Stimulated activated naive CD8-positive, alpha-beta T cell treated with anti-CD3 and anti-CD28 coated beads, Interleukin-15, Interleukin-2, amounts not matched to agents 100 ng/mL and 50 ng/mL, for 24 hours (primary cell): ENCODE data around the gene C5orf63.
"Not testable (repeated sequence)": the region's sequence is repeated elsewhere in the genome, so short reads cannot be mapped to it uniquely, and the experiment has no call there.

Source experiments
- H3K27ac Mint-ChIP-seq: one replicate; pipeline ENCODE4 v1.8.0; 2021; ENCODE audit warnings: mild to moderate bottlenecking, mixed read lengths
- H3K27me3 Mint-ChIP-seq: one replicate; pipeline ENCODE4 v1.8.0; 2021; ENCODE audit warnings: mixed read lengths
- H3K36me3 Mint-ChIP-seq: one replicate; pipeline ENCODE4 v1.8.0; 2021; ENCODE audit warnings: low read depth, mixed read lengths
- H3K4me1 Mint-ChIP-seq: one replicate; pipeline ENCODE4 v1.8.0; 2021; ENCODE audit warnings: low read depth, mixed read lengths
- H3K4me3 Mint-ChIP-seq: one replicate; pipeline ENCODE4 v1.8.0; 2021; ENCODE audit warnings: mild to moderate bottlenecking, mixed read lengths
- H3K9me3 Mint-ChIP-seq: one replicate; pipeline ENCODE4 v1.8.0; 2021; ENCODE audit warnings: mixed read lengths

Gene C5orf63

DNA sequence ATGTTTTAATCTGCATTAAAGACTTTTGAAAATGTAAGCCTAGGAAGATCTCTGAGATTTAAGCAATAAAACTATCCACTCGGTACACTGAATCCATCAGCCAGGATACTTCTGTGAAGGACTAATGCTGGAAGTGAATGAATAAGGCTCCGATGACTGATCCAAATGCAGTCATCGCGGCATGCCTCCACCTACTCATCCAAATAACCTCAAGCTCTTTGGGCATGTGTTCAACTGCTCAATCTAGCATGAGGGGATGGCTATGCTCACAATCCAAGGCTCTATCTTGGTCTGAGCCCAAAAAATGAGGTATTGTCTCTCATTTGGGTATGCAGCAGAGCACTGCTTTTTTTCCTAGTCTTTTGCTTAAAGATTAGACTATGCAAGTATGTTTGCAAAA lies 62.1 kb downstream of the C5orf63 start:
- Mint-ChIP-seq H3K4me1 (peaks cover 61% of the 10 kb centered on the region), H3K9me3 (peaks cover 5% of the 10 kb centered on the region), H3K4me3 (no peak overlapping the region), H3K36me3 (no peaks in the 10 kb centered on the region), H3K27ac (no peak overlapping the region), H3K27me3 (no peaks in the 10 kb centered on the region)

DNA sequence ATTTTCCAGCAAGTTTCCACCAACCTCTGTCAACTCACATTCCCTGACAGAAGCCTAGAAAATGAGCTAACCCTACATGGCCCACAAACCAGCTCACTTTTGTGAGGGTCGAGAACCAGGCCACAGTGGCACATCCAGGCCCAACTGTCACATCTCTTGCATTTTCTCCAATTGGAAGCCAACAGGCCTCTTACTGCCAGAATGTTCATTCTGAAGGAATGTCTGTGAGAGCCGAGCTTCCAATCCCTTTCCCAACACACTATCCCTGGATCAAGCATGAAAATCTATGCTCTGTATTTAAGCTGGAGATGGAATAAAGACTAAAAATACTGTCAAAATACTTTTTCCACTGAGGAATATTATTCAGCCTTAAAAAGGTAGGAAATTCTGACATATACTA lies 62.9 kb downstream of the C5orf63 start:
- peaks cover 61% of the 10 kb centered on the region for H3K4me1 Mint-ChIP-seq
- H3K9me3 Mint-ChIP-seq = peaks cover 5% of the 10 kb centered on the region
- H3K4me3 Mint-ChIP-seq = no peak overlapping the region
- no peaks in the 10 kb centered on the region for H3K36me3 Mint-ChIP-seq
- H3K27ac Mint-ChIP-seq = no peak overlapping the region
- no peaks in the 10 kb centered on the region for H3K27me3 Mint-ChIP-seq

DNA sequence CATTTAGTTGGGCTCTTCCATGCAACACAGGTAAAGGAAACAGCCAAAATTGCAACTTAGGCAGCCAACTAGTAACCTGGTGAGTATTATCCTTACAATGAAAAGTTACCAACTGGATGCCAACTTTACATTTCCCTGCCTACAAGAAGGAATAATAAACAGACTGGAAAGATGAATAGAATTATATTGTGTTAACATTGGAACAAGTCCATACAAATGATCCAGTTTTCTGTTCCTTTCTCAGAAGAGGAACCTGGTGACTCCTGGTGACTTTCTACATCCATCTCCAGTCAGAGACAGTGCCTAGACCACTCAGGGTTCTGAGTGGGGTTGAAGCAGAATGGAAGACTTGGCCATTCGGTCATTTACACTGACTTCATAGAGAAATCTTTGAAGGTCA lies 63.5 kb downstream of the C5orf63 start:
- Mint-ChIP-seq H3K27ac (no peak overlapping the region), H3K4me1 (peaks cover 58% of the 10 kb centered on the region), H3K36me3 (no peaks in the 10 kb centered on the region), H3K9me3 (peaks cover 5% of the 10 kb centered on the region), H3K27me3 (no peaks in the 10 kb centered on the region), H3K4me3 (no peak overlapping the region)

GRCh38 chr5:127008300-127008975 lies 64.9 kb downstream of the C5orf63 start:
- H3K27ac Mint-ChIP-seq = no peak overlapping the region
- H3K9me3 Mint-ChIP-seq = peaks cover 5% of the 10 kb centered on the region
- H3K4me1 Mint-ChIP-seq = peaks cover 46% of the 10 kb centered on the region

DNA sequence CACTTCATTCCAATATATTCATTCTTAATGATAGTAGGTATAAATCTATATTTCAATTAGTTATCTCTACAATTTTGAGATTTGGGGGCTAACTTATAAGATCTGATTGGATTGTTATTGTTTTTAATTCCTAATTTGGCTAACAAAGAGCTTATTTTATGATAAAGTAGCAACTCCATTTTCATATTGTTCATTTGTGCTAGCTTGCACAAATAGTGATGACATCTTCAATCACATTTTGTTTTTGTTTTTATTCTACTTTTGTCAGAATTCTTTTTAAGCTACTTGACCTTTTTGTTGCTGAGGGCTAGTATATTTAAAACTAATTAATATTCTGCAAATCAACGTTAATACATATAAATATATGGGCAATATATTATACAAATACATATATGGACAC lies 65.8 kb downstream of the C5orf63 start:
- Mint-ChIP-seq H3K4me1 (peaks cover 37% of the 10 kb centered on the region), H3K27ac (no peak overlapping the region), H3K9me3 (peaks cover 5% of the 10 kb centered on the region), H3K36me3 (no peaks in the 10 kb centered on the region), H3K4me3 (no peak overlapping the region), H3K27me3 (no peaks in the 10 kb centered on the region)

More at GRCh38 chr5:127008300-127008975, 64.9 kb downstream of the C5orf63 start:
- H3K4me3 Mint-ChIP-seq = no peak overlapping the region
- no peaks in the 10 kb centered on the region for H3K36me3 Mint-ChIP-seq
- H3K27me3 Mint-ChIP-seq = no peaks in the 10 kb centered on the region

DNA sequence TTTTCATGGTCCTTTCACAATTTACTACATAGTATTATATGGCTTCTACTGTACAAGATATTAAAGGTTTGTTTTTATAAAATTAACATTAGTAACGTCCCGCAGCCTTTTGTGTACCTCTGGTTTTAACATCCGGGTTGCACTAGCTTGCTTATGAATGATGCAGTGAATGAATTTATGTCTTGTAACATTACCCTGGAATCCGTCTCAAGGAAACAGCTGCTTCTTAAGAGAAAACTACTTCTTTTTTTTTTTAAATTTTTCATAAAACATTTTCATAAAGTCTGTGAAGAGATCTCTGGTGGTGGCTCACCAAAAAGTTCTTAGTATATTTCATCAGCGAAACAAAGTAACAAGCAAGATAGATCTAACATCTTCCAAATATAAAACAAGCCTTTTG lies 66.6 kb downstream of the C5orf63 start:
- Mint-ChIP-seq H3K36me3 (no peaks in the 10 kb centered on the region), H3K4me1 (peaks cover 29% of the 10 kb centered on the region), H3K27ac (no peak overlapping the region), H3K4me3 (no peak overlapping the region), H3K9me3 (peaks cover 5% of the 10 kb centered on the region), H3K27me3 (no peaks in the 10 kb centered on the region)

DNA sequence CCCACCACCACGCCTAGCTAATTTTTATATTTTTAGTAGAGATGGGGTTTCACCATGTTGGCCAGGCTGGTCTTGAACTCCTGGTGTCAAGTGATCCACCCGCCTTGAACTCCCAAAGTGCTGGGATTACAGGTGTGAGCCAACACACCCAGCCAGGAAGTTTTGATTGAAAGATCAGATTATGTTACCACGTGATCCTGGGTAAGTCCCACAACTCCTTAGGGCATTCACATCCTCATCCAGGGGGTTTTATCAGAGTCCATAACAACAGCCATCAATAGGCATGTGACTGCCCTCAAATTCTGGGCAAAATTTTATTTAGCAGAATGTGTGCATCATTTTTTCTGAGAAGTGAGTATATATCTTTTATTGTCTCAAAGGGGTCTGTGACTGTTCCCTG lies 68.0 kb downstream of the C5orf63 start:
- not testable (repeated sequence) for H3K4me3 Mint-ChIP-seq, H3K27ac Mint-ChIP-seq, H3K36me3 Mint-ChIP-seq, H3K27me3 Mint-ChIP-seq, H3K9me3 Mint-ChIP-seq
- H3K4me1 Mint-ChIP-seq = peaks cover 18% of the 10 kb centered on the region

DNA sequence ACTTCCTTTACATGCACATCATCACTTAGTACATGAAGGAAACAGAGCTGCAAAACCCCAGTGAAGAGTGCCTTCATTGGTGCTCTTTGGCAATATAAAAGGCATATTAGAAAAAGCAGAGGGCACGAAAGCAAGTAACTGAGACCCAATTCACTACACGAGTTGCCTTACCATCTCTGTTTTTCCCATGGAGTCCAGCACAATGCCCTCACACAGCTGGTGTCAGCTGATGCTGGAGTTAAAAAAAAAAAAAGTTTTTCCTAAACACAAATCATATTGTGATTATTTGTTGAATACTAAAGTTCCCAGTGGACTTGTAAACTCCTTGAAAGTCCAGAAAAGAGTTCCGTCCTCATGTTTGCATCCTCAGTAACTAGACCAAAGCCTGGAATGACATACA lies 68.6 kb downstream of the C5orf63 start:
- no peak overlapping the region for H3K27ac Mint-ChIP-seq
- no peaks in the 10 kb centered on the region for H3K36me3 Mint-ChIP-seq
- H3K4me1 Mint-ChIP-seq = peaks cover 14% of the 10 kb centered on the region
- H3K4me3 Mint-ChIP-seq = no peak overlapping the region
- no peaks in the 10 kb centered on the region for H3K9me3 Mint-ChIP-seq
- no peaks in the 10 kb centered on the region for H3K27me3 Mint-ChIP-seq

DNA sequence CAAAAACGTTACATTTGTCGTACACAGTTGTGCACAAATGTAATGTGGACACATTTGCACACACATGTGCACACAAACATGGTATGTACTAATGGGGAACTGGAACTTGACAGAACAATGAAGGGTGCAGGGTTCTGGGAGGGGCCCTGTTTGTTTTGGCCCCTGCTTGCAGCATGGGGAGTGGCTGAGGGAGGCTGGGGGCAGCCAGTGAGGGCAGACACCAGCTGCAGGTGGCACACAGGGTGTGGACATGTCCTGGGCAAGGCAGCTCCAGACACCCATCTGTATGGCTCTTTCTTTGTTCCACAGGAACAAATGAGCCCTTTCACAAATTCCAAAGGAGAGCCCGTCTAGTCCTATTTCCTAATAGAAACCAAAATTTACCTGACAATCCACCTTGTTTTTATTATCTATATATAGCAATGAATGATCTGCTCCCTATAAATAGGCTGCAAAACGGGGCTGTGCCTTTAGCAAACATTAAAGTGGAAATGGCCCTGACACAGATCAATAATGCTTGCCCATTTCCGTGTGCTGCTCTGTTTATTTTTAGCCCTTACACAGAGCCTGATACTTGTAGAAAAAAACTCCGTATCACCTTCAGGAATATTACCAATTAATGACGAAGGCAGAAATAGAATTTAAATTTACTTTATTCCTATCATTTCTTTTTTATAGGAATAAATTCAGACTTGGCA lies 69.4 kb downstream of the C5orf63 start:
- H3K4me3 Mint-ChIP-seq = no peak overlapping the region
- no peaks in the 10 kb centered on the region for H3K27me3 Mint-ChIP-seq
- H3K4me1 Mint-ChIP-seq = peaks cover 8% of the 10 kb centered on the region
- no peaks in the 10 kb centered on the region for H3K9me3 Mint-ChIP-seq
- no peaks in the 10 kb centered on the region for H3K36me3 Mint-ChIP-seq
- no peak overlapping the region for H3K27ac Mint-ChIP-seq

- Mint-ChIP-seq H3K4me3 (no peak overlapping the region), H3K9me3 (no peaks in the 10 kb centered on the region), H3K36me3 (no peaks in the 10 kb centered on the region), H3K27ac (no peak overlapping the region), H3K4me1 (peaks cover 5% of the 10 kb centered on the region), H3K27me3 (no peaks in the 10 kb centered on the region)
Measured at GRCh38 chr5:127002390-127002789, 70.9 kb downstream of the C5orf63 start.

DNA sequence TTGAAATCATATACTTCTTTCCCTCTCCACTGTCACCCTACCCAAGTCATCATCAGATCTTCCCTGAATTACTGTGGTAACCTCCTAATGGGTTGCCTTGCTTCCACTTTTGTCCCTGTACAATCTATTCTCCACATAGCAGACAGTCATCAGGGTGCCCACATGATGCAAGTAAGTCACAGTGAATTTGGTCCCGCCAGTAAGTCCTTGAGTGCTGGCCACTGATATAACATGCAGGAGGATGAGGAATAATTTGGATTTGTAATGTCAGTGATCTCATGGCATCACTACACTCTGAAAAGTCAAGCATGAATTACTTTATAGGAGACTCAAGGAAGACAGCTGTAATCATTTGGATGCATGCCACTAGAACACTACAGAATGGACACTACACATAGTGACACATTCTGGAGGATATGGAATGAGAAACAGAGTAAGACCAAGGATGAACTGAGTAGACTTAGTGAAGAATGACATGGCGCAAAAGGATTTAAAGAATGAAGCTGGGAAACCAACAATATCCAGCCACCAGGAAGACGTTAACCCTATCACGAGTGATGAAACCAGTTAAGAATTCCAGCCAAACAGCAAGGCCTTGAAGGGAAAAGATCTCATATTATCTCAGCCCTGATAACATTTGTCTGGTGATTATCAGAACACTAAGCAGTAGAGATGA lies 71.5 kb downstream of the C5orf63 start:
- no peak overlapping the region for H3K27ac Mint-ChIP-seq
- H3K9me3 Mint-ChIP-seq = no peaks in the 10 kb centered on the region
- peaks cover under 1% of the 10 kb centered on the region for H3K4me1 Mint-ChIP-seq
- H3K27me3 Mint-ChIP-seq = no peaks in the 10 kb centered on the region
- H3K36me3 Mint-ChIP-seq = no peaks in the 10 kb centered on the region
- no peak overlapping the region for H3K4me3 Mint-ChIP-seq
